ENCODE measurements around the gene MAPK8IP2.

- TF ChIP-seq CTCF (IDR thresholded peaks at IDR 0.05; ENCODE audit: insufficient read depth, low read length, poor library complexity, severe bottlenecking): no peak
- TF ChIP-seq EZH2phosphoT487 (conservative IDR thresholded peaks at IDR 0.05; ENCODE audit: low read length): no peak
Measured at GRCh38 chr22:50606946-50607658, 6.5 kb downstream of the MAPK8IP2 start.
